WI38 (cell line): Measurements from ENCODE around the gene PDE8A.

Experiments
- H3K4me3 ChIP-seq: 2 replicates; pipeline ENCODE4 v1.5.1; 2011; ENCODE audit warnings: low read depth, mild to moderate bottlenecking, control low read depth, low read length
- CTCF ChIP-seq: IDR thresholded peaks from 2 replicates; pipeline ENCODE4 v1.5.1; 2012; ENCODE audit warnings: low read depth, mild to moderate bottlenecking, control low read depth, low read length

Gene PDE8A

GRCh38 chr15:85003593-85004312, 22.1 kb downstream of the PDE8A start:
- TF ChIP-seq CTCF = no peak
- H3K4me3 ChIP-seq = no peak overlapping the region

GRCh38 chr15:85004550-85004949, 22.9 kb downstream of the PDE8A start:
- no peak overlapping the region for H3K4me3 ChIP-seq
- no peak for TF ChIP-seq CTCF

GRCh38 chr15:85005319-85005718, 23.7 kb downstream of the PDE8A start:
- H3K4me3 ChIP-seq = no peak overlapping the region
- TF ChIP-seq CTCF = no peak

- H3K4me3 ChIP-seq = no peak overlapping the region
- TF ChIP-seq CTCF = no peak
Measured at GRCh38 chr15:85005746-85006145, 24.1 kb downstream of the PDE8A start.

- H3K4me3 ChIP-seq = no peak overlapping the region
- no peak for TF ChIP-seq CTCF
Measured at GRCh38 chr15:85006201-85006600, 24.5 kb downstream of the PDE8A start.

- H3K4me3 ChIP-seq = no peak overlapping the region
- no peak for TF ChIP-seq CTCF
Measured at GRCh38 chr15:85006655-85007054, 25.0 kb downstream of the PDE8A start.

- TF ChIP-seq CTCF = no peak
- H3K4me3 ChIP-seq = no peak overlapping the region
Measured at GRCh38 chr15:85007137-85007536, 25.5 kb downstream of the PDE8A start.
